ENCODE measurements around the gene AJAP1. TPM values are rescaled to one million over a fixed set of nuclear protein-coding genes. Genes with fewer than 3 reads are reported as not detected.

AJAP1 gene, protein sequence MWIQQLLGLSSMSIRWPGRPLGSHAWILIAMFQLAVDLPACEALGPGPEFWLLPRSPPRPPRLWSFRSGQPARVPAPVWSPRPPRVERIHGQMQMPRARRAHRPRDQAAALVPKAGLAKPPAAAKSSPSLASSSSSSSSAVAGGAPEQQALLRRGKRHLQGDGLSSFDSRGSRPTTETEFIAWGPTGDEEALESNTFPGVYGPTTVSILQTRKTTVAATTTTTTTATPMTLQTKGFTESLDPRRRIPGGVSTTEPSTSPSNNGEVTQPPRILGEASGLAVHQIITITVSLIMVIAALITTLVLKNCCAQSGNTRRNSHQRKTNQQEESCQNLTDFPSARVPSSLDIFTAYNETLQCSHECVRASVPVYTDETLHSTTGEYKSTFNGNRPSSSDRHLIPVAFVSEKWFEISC
- under 1 TPM; 0.04 to 0.08 TPM for total RNA-seq

DNA sequence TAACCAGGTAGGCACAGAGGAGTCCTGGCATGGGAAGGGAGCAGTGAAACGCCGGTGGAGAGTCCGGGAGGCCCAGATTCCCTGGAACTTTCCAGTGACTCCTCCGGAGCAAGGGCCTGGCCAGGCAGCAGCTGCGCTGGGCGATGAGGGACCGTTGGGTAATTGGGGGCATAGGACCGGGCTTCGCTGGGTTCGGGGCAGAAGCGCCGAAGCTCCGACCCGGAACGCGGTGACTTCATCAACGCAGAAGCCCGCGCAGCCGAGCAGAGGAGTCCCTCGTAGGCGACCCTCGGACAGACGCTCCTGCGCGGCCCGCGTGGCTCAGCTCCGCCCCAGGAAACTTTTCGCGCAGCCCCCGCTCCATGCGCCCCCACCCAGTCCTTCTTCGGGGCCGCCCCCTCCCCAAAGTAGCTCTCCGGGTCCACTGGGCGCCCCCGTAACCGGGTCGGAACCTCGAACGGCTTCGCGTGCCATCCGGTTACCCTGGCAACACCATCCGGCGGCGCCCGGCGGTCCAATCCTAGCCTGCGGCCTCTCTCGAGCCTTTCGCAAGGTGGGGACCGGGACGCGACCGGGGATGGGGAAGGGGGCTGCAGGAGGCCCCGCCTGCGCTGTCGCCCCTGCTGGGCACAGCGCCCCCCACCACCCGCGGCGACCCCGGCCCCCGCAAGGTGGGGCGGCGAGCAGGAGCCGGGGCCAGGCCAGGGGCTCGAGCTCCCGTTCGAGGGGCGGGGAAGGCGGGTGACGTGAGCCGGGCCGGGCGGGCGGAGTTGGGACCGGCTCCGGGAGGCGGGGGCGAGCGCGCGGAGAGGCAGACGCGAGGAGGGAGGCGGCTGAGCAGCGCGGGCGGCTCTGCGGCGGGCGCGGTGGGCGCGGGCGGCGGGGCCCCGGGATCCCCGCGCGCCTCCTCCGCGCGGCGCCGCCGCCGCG lies at the start of gene AJAP1:
AJAP1 (plus strand) TSS at position 814 of the 930 bp plus-strand sequence. CDS start 817 bp downstream, outside the sequence.
- no peak for DNase-seq (ENCODE audit: low spot score)
- no peaks in the 10 kb centered on the region for H3K9me3 ChIP-seq

DNA sequence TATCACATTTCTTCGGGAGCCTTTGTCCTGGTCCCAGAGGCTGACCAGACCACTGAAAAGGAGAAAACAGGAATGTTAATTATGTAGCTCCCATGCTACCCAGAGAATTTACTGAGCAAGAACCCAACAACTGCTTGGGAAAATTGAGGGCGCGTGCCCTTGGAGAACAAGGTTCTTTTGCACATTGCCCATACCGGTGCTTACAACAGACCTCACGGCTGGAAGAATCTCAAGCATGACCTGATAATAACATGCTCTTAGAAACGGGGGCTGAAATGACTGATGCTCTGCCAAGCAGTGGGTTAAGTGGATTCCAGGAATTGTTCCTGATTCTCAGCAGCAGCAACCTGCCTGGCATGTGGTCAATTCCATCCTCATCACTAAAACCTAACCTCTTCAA lies 49.3 kb upstream of the AJAP1 start:
- Histone ChIP-seq H3K36me3 (no peaks in the 10 kb centered on the region), H3K27ac (no peak overlapping the region), H3K9me3 (peaks cover 0 to 10% of the 10 kb centered on the region in 2 donors), H3K4me3 (no peak overlapping the region), H3K4me1 (no peaks in the 10 kb centered on the region), H3K27me3 (no peaks in the 10 kb centered on the region)
- DNase-seq (ENCODE audit: low spot score), result no peak
- TF ChIP-seq, protein P1, sequence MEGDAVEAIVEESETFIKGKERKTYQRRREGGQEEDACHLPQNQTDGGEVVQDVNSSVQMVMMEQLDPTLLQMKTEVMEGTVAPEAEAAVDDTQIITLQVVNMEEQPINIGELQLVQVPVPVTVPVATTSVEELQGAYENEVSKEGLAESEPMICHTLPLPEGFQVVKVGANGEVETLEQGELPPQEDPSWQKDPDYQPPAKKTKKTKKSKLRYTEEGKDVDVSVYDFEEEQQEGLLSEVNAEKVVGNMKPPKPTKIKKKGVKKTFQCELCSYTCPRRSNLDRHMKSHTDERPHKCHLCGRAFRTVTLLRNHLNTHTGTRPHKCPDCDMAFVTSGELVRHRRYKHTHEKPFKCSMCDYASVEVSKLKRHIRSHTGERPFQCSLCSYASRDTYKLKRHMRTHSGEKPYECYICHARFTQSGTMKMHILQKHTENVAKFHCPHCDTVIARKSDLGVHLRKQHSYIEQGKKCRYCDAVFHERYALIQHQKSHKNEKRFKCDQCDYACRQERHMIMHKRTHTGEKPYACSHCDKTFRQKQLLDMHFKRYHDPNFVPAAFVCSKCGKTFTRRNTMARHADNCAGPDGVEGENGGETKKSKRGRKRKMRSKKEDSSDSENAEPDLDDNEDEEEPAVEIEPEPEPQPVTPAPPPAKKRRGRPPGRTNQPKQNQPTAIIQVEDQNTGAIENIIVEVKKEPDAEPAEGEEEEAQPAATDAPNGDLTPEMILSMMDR (IDR thresholded peaks at IDR 0.05), result no peak

More for the DNA sequence above, at the start of gene AJAP1:
- peaks cover 0 to 24% of the 10 kb centered on the region in 2 donors for H3K4me1 ChIP-seq
- TF ChIP-seq, protein P1 (IDR thresholded peaks at IDR 0.05), result no peak
- H3K27me3 ChIP-seq, result peaks cover 0 to 19% of the 10 kb centered on the region in 2 donors
- H3K4me3 ChIP-seq, result peak within 1 kb of the TSS in 1 of 2 donors; percentile 41
- H3K36me3 ChIP-seq, result no peaks in the 10 kb centered on the region
- no peak within 1 kb of the TSS for H3K27ac ChIP-seq

DNA sequence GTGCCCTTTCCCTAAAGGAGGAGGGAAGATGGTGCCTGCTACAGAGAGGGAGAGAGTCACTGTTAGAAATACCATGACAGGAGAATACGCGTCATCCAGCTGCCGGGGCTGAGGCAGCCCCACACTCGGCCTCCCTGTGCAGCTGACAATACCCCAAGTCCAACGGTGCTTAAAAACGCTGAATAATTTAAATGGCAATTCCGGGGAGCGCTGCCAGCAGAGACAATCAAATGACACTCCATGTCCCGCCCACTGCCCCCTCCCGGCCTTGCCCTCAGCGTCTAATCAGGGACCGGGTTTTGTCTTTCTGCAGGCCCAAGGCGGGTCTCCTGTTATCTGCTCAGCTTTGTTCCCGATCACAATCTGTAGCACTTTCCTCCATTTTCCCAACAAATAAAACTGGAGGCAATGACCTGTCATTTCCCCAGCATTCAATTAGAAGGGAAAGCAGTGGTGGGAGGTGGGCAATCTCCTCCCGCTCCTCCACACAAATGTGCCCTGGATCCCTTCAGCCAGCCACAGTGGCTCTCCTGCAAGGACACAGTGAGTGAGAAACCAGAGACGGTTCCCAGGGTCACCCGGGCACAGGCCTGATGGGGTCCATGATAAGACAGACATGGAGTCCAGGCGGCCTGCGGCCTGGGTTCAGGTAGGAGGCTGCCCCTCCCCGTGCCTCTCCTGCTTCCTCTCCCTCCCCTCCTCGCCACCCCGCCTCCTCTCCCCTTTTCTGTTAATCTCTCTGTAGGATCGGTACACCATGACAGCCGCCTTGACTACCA lies 42.7 kb upstream of the AJAP1 start:
- peaks cover 0 to 17% of the 10 kb centered on the region in 2 donors for H3K9me3 ChIP-seq
- no peak overlapping the region for H3K4me3 ChIP-seq
- no peaks in the 10 kb centered on the region for H3K36me3 ChIP-seq
- TF ChIP-seq, protein P1 (IDR thresholded peaks at IDR 0.05), result no peak
- H3K27me3 ChIP-seq, result no peaks in the 10 kb centered on the region
- H3K27ac ChIP-seq, result no peak overlapping the region
- H3K4me1 ChIP-seq, result no peaks in the 10 kb centered on the region
- DNase-seq (ENCODE audit: low spot score), result no peak

DNA sequence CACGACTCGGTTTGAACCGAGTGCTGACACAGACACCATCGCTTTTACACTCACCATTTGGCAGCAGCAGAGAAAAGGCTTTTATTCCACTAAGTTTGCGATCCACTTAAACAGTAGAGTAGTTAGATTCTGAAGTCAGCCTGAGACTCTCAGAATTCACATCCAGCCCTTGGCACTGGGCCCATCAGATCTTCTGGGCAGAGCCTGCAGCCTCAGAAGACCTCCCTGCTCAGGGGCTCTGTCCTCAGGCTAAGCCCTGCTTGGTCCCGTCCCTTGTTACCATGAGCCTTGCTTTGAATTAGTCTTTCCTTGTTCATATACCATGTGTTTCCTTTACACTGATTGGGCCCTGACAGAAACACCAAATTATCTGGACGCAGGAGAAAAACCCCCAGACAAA lies 41.4 kb upstream of the AJAP1 start:
- DNase-seq (ENCODE audit: low spot score), result no peak
- peaks cover 0 to 17% of the 10 kb centered on the region in 2 donors for H3K9me3 ChIP-seq
- H3K27ac ChIP-seq, result no peak overlapping the region
- TF ChIP-seq, protein P1 (IDR thresholded peaks at IDR 0.05), result no peak
- no peaks in the 10 kb centered on the region for H3K27me3 ChIP-seq
- H3K4me1 ChIP-seq, result no peaks in the 10 kb centered on the region
- H3K4me3 ChIP-seq, result no peak overlapping the region
- H3K36me3 ChIP-seq, result no peaks in the 10 kb centered on the region

DNA sequence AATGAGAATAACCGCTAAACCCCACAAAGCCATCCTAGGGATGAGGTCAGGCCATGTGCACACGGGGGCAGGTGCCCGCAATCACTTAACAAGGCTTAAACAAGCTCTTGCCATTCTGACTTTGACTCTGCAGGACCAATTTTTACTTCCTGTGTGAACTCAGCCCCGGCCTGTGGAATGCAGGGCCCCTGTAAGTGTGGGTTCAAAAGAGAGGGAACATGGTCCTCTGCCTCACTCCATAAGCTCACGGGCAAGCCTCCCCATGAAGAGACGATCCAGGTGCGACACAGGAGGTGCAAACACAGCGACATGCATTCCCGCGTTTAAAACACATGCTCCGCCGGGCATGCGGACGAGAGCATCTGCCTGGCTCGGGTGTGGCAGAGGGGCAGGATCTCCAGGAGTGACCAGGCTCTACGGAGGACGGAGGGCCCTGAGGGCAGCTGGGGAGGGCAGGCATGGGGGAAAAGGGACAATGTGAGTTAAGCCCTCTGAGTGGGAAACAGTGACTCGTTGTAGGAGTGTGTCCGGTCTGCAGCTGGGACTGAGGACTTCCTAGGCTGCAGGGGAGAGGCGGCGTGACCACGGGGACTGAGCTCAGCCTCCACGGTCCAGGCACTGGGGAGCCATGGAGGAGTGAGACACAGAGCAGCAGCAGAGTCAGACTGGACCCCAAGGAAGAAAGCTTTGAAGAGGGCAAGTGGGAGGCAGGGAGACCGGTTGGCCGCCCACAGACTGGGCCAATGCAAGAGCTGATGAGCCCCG lies 40.6 kb upstream of the AJAP1 start:
- peaks cover 0 to 17% of the 10 kb centered on the region in 2 donors for H3K9me3 ChIP-seq
- H3K36me3 ChIP-seq, result no peaks in the 10 kb centered on the region
- no peak for DNase-seq (ENCODE audit: low spot score)
- TF ChIP-seq, protein P1 (IDR thresholded peaks at IDR 0.05), result no peak
- H3K4me1 ChIP-seq, result no peaks in the 10 kb centered on the region
- no peaks in the 10 kb centered on the region for H3K27me3 ChIP-seq
- H3K27ac ChIP-seq, result no peak overlapping the region
- H3K4me3 ChIP-seq, result no peak overlapping the region
